ENCODE measurements around the gene PITPNC1. TPM values are rescaled to one million over a fixed set of nuclear protein-coding genes. Genes with fewer than 3 reads are reported as not detected.

Gene PITPNC1
- total and polyA plus RNA-seq, 7 donors: 3.0 to 15.7 (median 5.6) TPM

GRCh38 chr17:67569015-67569451 lies 192.0 kb downstream of the PITPNC1 start:
- Histone ChIP-seq H3K27me3 (no peaks in the 10 kb centered on the region), H3K4me1 (no peaks in the 10 kb centered on the region), H3K4me3 (no peak overlapping the region), H3K9me3 (no peaks in the 10 kb centered on the region), H3K27ac (no peak overlapping the region), H3K36me3 (no peaks in the 10 kb centered on the region)
- WGBS, 2 donors: 65 to 75% methylated on average over 5 of the region's 5 CpGs
- no peak for TF ChIP-seq CTCF (IDR thresholded peaks at IDR 0.05)
- peak; percentile 6 for DNase-seq
- intact Hi-C loops (cut with DNase I): no loop called here

- DNase-seq: peak; percentile 9
- WGBS, 2 donors: 86 to 89% methylated on average over 6 of the region's 6 CpGs
Observed at GRCh38 chr17:67569873-67570272, 192.8 kb downstream of the PITPNC1 start.

GRCh38 chr17:67570797-67571196 lies 193.7 kb downstream of the PITPNC1 start:
- Histone ChIP-seq H3K27ac (no peak overlapping the region), H3K4me3 (no peak overlapping the region), H3K27me3 (no peaks in the 10 kb centered on the region), H3K9me3 (no peaks in the 10 kb centered on the region), H3K36me3 (no peaks in the 10 kb centered on the region), H3K4me1 (no peaks in the 10 kb centered on the region)
- DNase-seq: no peak
- TF ChIP-seq POLR2A (IDR thresholded peaks at IDR 0.05): no peak
- intact Hi-C loops (cut with DNase I): no loop called here
- 91 to 98% methylated on average over 1 of the region's 1 CpG for WGBS, 2 donors

More at GRCh38 chr17:67569873-67570272, 192.8 kb downstream of the PITPNC1 start:
- H3K36me3 ChIP-seq: no peaks in the 10 kb centered on the region
- no peaks in the 10 kb centered on the region for H3K9me3 ChIP-seq
- no peak overlapping the region for H3K4me3 ChIP-seq
- no peaks in the 10 kb centered on the region for H3K27me3 ChIP-seq
- no peak overlapping the region for H3K27ac ChIP-seq
- intact Hi-C loops (cut with DNase I): no loop called here
- H3K4me1 ChIP-seq: no peaks in the 10 kb centered on the region
- TF ChIP-seq EP300 (IDR thresholded peaks at IDR 0.05): no peak

- Histone ChIP-seq H3K9me3 (no peaks in the 10 kb centered on the region), H3K4me3 (no peak overlapping the region), H3K36me3 (no peaks in the 10 kb centered on the region), H3K4me1 (no peaks in the 10 kb centered on the region), H3K27me3 (no peaks in the 10 kb centered on the region), H3K27ac (no peak overlapping the region)
- 84 to 91% methylated on average over 6 of the region's 6 CpGs for WGBS, 2 donors
- DNase-seq: no peak
- intact Hi-C loops (cut with DNase I): no loop called here
- TF ChIP-seq POLR2A (IDR thresholded peaks at IDR 0.05) (no peak), POLR2AphosphoS5 (IDR thresholded peaks at IDR 0.05) (no peak), EP300 (IDR thresholded peaks at IDR 0.05) (no peak), CTCF (IDR thresholded peaks at IDR 0.05) (no peak)
Observed at GRCh38 chr17:67571478-67571877, 194.4 kb downstream of the PITPNC1 start.

- intact Hi-C loops (cut with DNase I): no loop called here
Observed at GRCh38 chr17:67573987-67574657, 197.0 kb downstream of the PITPNC1 start.

More at GRCh38 chr17:67573987-67574657, 197.0 kb downstream of the PITPNC1 start:
- Histone ChIP-seq H3K9me3 (no peaks in the 10 kb centered on the region), H3K4me1 (no peaks in the 10 kb centered on the region), H3K27ac (no peak overlapping the region), H3K27me3 (no peaks in the 10 kb centered on the region), H3K36me3 (no peaks in the 10 kb centered on the region), H3K4me3 (no peak overlapping the region)
- 92 to 97% methylated on average over 4 of the region's 4 CpGs for WGBS, 2 donors
- TF ChIP-seq EP300 (IDR thresholded peaks at IDR 0.05) (no peak), CTCF (IDR thresholded peaks at IDR 0.05) (no peak), POLR2AphosphoS5 (IDR thresholded peaks at IDR 0.05) (no peak), POLR2A (IDR thresholded peaks at IDR 0.05) (no peak)
- no peak for DNase-seq
